HepG2 (cell line): ENCODE measurements around the gene KRT32. TPM values are rescaled to one million over a fixed set of nuclear protein-coding genes. Genes with fewer than 3 reads are reported as not detected.

Experiments
- ATAC-seq: fragments of 200-7000 bp; cut with Tn5 transposase; 3 replicates; pipeline ENCODE4 v1.9.1; 2020; ENCODE audit warnings: mild to moderate bottlenecking, moderate library complexity
- BruUV-seq: library from RNA; stranded (reverse); fragments of 400-500 nt; replicated peaks from 2 replicates; lab custom pipeline; 2021; lab: Mats Ljungman, UMichigan
- CTCF ChIA-PET: fragments of 300-600 bp; formaldehyde crosslinking; extraction: SDS; loops from one replicate; lab custom pipeline; 2021; ENCODE audit warnings: low total read pairs, inconsistent platforms, low intra/inter-chr PET ratio; lab: Yijun Ruan, JAX
- POLR2A ChIA-PET: fragments of 350-600 bp; sonication (Branson Sonifier 250); formaldehyde crosslinking; loops from one replicate; lab custom pipeline; 2020; ENCODE audit warnings: antibody characterized with exemption, inconsistent platforms; lab: Yijun Ruan, JAX
- DNase-seq: peaks from one replicate; pipeline ENCODE4 v3.0.0-alpha.2; 2015; ENCODE audit warnings: low spot score
- FAIRE-seq: peaks from 3 replicates; lab custom pipeline; 2011; peaks lifted over from hg19 to GRCh38; lab: Jason Lieb, UNC
- H2AFZ ChIP-seq: one replicate; pipeline ENCODE4 v1.6.1; 2011; ENCODE audit warnings: low read length, inconsistent platforms
- H3K27ac ChIP-seq: fragments of 300-600 bp; 3 replicates; pipeline ENCODE4 v1.8.0; 2011; ENCODE audit warnings: mixed run types, mild to moderate bottlenecking, mixed read lengths, low read length, inconsistent platforms; ENCODE audit not compliant: insufficient read depth; ENCODE audit errors: extremely low read length
- H3K27me3 ChIP-seq, 2 experiments: fragments of 200-600 bp in 1 of 2; 2 replicates in 1 of 2; 3 replicates in 1 of 2; pipeline versions ENCODE4 v1.6.0 to v1.8.0; 2011; ENCODE audit warnings: low read length in 2 of 2, mild to moderate bottlenecking in 2 of 2, moderate library complexity in 2 of 2, inconsistent platforms in 1 of 2; ENCODE audit not compliant: insufficient read depth in 2 of 2, control insufficient read depth in 1 of 2
- H3K36me3 ChIP-seq, 2 experiments: fragments of 200-600 bp in 1 of 2; replicated peaks in 1 of 2; 2 replicates in 1 of 2; 3 replicates in 1 of 2; pipeline versions ENCODE4 v1.5.1 to v1.8.0; 2011; ENCODE audit warnings: low read length in 2 of 2, inconsistent platforms in 1 of 2; ENCODE audit not compliant: insufficient read depth in 2 of 2, control insufficient read depth in 1 of 2
- H3K4me1 ChIP-seq: 2 replicates; pipeline ENCODE4 v1.5.1; 2012; ENCODE audit warnings: low read length, inconsistent platforms; ENCODE audit not compliant: insufficient read depth
- H3K4me2 ChIP-seq: 2 replicates; pipeline ENCODE4 v1.6.0; 2011; ENCODE audit warnings: low read depth, low read length, inconsistent platforms
- H3K4me3 ChIP-seq, 3 experiments: fragments of 200-600 bp in 1 of 3; sonication (generic), shearing (Covaris generic) in 1 of 3; replicated peaks in 1 of 3; 2 replicates each; pipeline ENCODE4 v1.5.1; 2011 to 2016; ENCODE audit warnings: low read length in 3 of 3, inconsistent platforms in 2 of 3, low read depth in 2 of 3, mild to moderate bottlenecking in 2 of 3, control low read depth in 1 of 3, mixed read lengths in 1 of 3; ENCODE audit not compliant: insufficient read depth in 1 of 3
- H3K79me2 ChIP-seq: one replicate; pipeline ENCODE4 v1.6.1; 2011; ENCODE audit warnings: low read length, inconsistent platforms; ENCODE audit not compliant: insufficient read depth
- H3K9ac ChIP-seq: 2 replicates; pipeline ENCODE4 v1.6.0; 2011; ENCODE audit warnings: mild to moderate bottlenecking, low read depth, low read length, inconsistent platforms; ENCODE audit not compliant: insufficient read depth
- H3K9me3 ChIP-seq: 2 replicates; pipeline ENCODE4 v1.5.1; 2012; ENCODE audit warnings: mild to moderate bottlenecking, low read length
- H4K20me1 ChIP-seq: 2 replicates; pipeline ENCODE4 v1.6.0; 2011; ENCODE audit warnings: inconsistent platforms, mild to moderate bottlenecking, low read length, moderate library complexity; ENCODE audit not compliant: insufficient read depth
- GTF3A ChIP-seq: sonication (generic); formaldehyde crosslinking; conservative IDR thresholded peaks from 2 replicates; pipeline ENCODE4 v1.4.0; 2020; ENCODE audit warnings: mild to moderate bottlenecking, missing genetic modification reagents
- KLF11 ChIP-seq: IDR thresholded peaks from 2 replicates; pipeline ENCODE4 v1.6.1; 2016; ENCODE audit warnings: missing compliant biosample characterization
- MIXL1 ChIP-seq: IDR thresholded peaks from 2 replicates; pipeline ENCODE4 v1.6.1; 2016
- PBX3 ChIP-seq: sonication (generic); formaldehyde crosslinking; IDR thresholded peaks from 2 replicates; pipeline ENCODE4 v1.8.1; 2023; ENCODE audit warnings: missing genetic modification reagents, inconsistent platforms, borderline replicate concordance
- SNAI1 ChIP-seq: sonication (generic); formaldehyde crosslinking; IDR thresholded peaks from 2 replicates; pipeline ENCODE4 v1.5.0; 2020; ENCODE audit warnings: mild to moderate bottlenecking, missing genetic modification reagents, borderline replicate concordance
- ZFYVE20 ChIP-seq: sonication (generic); formaldehyde crosslinking; IDR thresholded peaks from 2 replicates; pipeline ENCODE4 v1.8.0; 2023; ENCODE audit warnings: low read depth, mild to moderate bottlenecking, moderate library complexity, missing genetic modification reagents, borderline replicate concordance
- ZNF264 ChIP-seq: sonication (generic); formaldehyde crosslinking; IDR thresholded peaks from 2 replicates; pipeline ENCODE4 v1.4.0; 2020; ENCODE audit warnings: missing genetic modification reagents
- ZNF296 ChIP-seq: sonication (generic); formaldehyde crosslinking; conservative IDR thresholded peaks from 2 replicates; pipeline ENCODE4 v1.5.0; 2020; ENCODE audit warnings: mild to moderate bottlenecking, missing genetic modification reagents
- ZNF572 ChIP-seq: sonication (generic); formaldehyde crosslinking; IDR thresholded peaks from 2 replicates; pipeline ENCODE4 v1.5.1; 2020; ENCODE audit warnings: mild to moderate bottlenecking, missing genetic modification reagents
- ZNF709 ChIP-seq: sonication (generic); formaldehyde crosslinking; IDR thresholded peaks from 2 replicates; pipeline ENCODE4 v1.5.0; 2020; ENCODE audit warnings: mild to moderate bottlenecking, missing genetic modification reagents
- WGBS: methylation state at CpG from one replicate; pipeline ENCODE4 v1.1.6; 2017; ENCODE audit warnings: low lambda C conversion rate; 5-methylcytosine and 5-hydroxymethylcytosine counted together
- in situ Hi-C: cut with HindIII; loops from 2 replicates; pipeline ENCODE4 v1.10.0; 2017; ENCODE audit warnings: low pct_unique_long_range_greater_than_20kb; ENCODE audit not compliant: extremely low pct_ligation_motif_present
- intact Hi-C: fragments of 100-400 bp; cut with micrococcal nuclease; formaldehyde crosslinking; loops from one replicate; pipeline ENCODE4 v1.10.0; 2022; ENCODE audit not compliant: unreplicated experiment
- polyA plus RNA-seq, 8 experiments: library from polyadenylated mRNA; depleted of rRNA in 3 of 8; stranded (reverse) in 7 of 8; unstranded in 1 of 8; fragments of >200 nt; fragmentation: Illumina TruSeq in 4 of 8; extraction: Trizol in 4 of 8; gene quantifications; 2 replicates each; pipeline versions ENCODE4 v1.2.1 to v1.2.3, GENCODE V29; 2011 to 2016; ENCODE audit warnings: low read depth in 4 of 8, missing spikeins in 1 of 8, mixed read lengths in 1 of 8; ENCODE audit not compliant: insufficient read depth in 1 of 8
- total RNA-seq, 5 experiments: library from RNA; depleted of rRNA; stranded (reverse); fragments of >200 nt; fragmentation: Illumina TruSeq; extraction: Trizol; gene quantifications; 2 replicates each; pipeline ENCODE4 v1.2.3, GENCODE V29; 2016; ENCODE audit warnings: low read depth in 1 of 5
- TF ChIP-seq, protein P1 (sequence below): sonication (generic); formaldehyde crosslinking; IDR thresholded peaks from 2 replicates; pipeline ENCODE4 v1.4.0; 2020; ENCODE audit warnings: missing genetic modification reagents
- TF ChIP-seq, protein P2 (sequence below): sonication (generic); formaldehyde crosslinking; IDR thresholded peaks from 2 replicates; pipeline ENCODE4 v1.5.1; 2020; ENCODE audit warnings: mild to moderate bottlenecking, missing genetic modification reagents, moderate library complexity
- TF ChIP-seq, protein P3 (sequence below): sonication (generic); formaldehyde crosslinking; IDR thresholded peaks from 2 replicates; pipeline ENCODE4 v1.5.0; 2020; ENCODE audit warnings: missing genetic modification reagents

KRT32 gene
- total and polyA plus RNA-seq, 2 of the 13 experiments (the other 11 are each of a cell fraction or from before 2014, with no cell fraction given), result not detected

GRCh38 chr17:41464173-41464572 lies 3.0 kb downstream of the KRT32 start:
- 44% methylated on average over 11 of the region's 11 CpGs for WGBS
- Histone ChIP-seq H2AFZ (no peak overlapping the region), H3K9me3 (no peaks in the 10 kb centered on the region), H3K4me2 (no peak overlapping the region), H3K79me2 (no peaks in the 10 kb centered on the region), H4K20me1 (no peaks in the 10 kb centered on the region), H3K4me1 (no peaks in the 10 kb centered on the region), H3K9ac (no peak overlapping the region), H3K27me3 (peaks cover 2 to 43% of the 10 kb centered on the region in 2 experiments; a peak in 3 of 5 replicates), H3K36me3 (no peaks in the 10 kb centered on the region), H3K27ac (no peak overlapping the region), H3K4me3 (no peak overlapping the region)
- intact Hi-C loops (no loop called here), in situ Hi-C loops (no loop called here)
- BruUV-seq, result no TSS peak
- ChIA-PET POLR2A (no interaction called here), CTCF (no interaction called here)
- no peak for DNase-seq
- no peak for FAIRE-seq
- ATAC-seq, result no peak
- TF ChIP-seq ZNF264 (no peak), ZNF572 (CRISPR knock-in tag) (no peak), PBX3 (CRISPR knock-in tag) (no peak), ZNF709 (CRISPR knock-in tag) (no peak), MIXL1 (CRISPR knock-in tag) (no peak), ZNF296 (CRISPR knock-in tag) (no peak), KLF11 (CRISPR knock-in tag) (no peak), SNAI1 (CRISPR knock-in tag) (no peak), ZFYVE20 (no peak), GTF3A (CRISPR knock-in tag) (no peak)
- TF ChIP-seq, protein P1, sequence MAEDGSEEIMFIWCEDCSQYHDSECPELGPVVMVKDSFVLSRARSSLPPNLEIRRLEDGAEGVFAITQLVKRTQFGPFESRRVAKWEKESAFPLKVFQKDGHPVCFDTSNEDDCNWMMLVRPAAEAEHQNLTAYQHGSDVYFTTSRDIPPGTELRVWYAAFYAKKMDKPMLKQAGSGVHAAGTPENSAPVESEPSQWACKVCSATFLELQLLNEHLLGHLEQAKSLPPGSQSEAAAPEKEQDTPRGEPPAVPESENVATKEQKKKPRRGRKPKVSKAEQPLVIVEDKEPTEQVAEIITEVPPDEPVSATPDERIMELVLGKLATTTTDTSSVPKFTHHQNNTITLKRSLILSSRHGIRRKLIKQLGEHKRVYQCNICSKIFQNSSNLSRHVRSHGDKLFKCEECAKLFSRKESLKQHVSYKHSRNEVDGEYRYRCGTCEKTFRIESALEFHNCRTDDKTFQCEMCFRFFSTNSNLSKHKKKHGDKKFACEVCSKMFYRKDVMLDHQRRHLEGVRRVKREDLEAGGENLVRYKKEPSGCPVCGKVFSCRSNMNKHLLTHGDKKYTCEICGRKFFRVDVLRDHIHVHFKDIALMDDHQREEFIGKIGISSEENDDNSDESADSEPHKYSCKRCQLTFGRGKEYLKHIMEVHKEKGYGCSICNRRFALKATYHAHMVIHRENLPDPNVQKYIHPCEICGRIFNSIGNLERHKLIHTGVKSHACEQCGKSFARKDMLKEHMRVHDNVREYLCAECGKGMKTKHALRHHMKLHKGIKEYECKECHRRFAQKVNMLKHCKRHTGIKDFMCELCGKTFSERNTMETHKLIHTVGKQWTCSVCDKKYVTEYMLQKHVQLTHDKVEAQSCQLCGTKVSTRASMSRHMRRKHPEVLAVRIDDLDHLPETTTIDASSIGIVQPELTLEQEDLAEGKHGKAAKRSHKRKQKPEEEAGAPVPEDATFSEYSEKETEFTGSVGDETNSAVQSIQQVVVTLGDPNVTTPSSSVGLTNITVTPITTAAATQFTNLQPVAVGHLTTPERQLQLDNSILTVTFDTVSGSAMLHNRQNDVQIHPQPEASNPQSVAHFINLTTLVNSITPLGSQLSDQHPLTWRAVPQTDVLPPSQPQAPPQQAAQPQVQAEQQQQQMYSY (CRISPR knock-in tag), result no peak
- TF ChIP-seq, protein P2, sequence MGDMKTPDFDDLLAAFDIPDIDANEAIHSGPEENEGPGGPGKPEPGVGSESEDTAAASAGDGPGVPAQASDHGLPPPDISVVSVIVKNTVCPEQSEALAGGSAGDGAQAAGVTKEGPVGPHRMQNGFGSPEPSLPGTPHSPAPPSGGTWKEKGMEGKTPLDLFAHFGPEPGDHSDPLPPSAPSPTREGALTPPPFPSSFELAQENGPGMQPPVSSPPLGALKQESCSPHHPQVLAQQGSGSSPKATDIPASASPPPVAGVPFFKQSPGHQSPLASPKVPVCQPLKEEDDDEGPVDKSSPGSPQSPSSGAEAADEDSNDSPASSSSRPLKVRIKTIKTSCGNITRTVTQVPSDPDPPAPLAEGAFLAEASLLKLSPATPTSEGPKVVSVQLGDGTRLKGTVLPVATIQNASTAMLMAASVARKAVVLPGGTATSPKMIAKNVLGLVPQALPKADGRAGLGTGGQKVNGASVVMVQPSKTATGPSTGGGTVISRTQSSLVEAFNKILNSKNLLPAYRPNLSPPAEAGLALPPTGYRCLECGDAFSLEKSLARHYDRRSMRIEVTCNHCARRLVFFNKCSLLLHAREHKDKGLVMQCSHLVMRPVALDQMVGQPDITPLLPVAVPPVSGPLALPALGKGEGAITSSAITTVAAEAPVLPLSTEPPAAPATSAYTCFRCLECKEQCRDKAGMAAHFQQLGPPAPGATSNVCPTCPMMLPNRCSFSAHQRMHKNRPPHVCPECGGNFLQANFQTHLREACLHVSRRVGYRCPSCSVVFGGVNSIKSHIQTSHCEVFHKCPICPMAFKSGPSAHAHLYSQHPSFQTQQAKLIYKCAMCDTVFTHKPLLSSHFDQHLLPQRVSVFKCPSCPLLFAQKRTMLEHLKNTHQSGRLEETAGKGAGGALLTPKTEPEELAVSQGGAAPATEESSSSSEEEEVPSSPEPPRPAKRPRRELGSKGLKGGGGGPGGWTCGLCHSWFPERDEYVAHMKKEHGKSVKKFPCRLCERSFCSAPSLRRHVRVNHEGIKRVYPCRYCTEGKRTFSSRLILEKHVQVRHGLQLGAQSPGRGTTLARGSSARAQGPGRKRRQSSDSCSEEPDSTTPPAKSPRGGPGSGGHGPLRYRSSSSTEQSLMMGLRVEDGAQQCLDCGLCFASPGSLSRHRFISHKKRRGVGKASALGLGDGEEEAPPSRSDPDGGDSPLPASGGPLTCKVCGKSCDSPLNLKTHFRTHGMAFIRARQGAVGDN (CRISPR knock-in tag), result no peak
- TF ChIP-seq, protein P3, sequence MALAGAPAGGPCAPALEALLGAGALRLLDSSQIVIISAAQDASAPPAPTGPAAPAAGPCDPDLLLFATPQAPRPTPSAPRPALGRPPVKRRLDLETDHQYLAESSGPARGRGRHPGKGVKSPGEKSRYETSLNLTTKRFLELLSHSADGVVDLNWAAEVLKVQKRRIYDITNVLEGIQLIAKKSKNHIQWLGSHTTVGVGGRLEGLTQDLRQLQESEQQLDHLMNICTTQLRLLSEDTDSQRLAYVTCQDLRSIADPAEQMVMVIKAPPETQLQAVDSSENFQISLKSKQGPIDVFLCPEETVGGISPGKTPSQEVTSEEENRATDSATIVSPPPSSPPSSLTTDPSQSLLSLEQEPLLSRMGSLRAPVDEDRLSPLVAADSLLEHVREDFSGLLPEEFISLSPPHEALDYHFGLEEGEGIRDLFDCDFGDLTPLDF (CRISPR knock-in tag), result no peak
